ENCODE results near the gene ELMOD3.
"Not testable (repeated sequence)": the region's sequence is repeated elsewhere in the genome, so short reads cannot be mapped to it uniquely, and the experiment has no call there.

ELMOD3 gene

DNA sequence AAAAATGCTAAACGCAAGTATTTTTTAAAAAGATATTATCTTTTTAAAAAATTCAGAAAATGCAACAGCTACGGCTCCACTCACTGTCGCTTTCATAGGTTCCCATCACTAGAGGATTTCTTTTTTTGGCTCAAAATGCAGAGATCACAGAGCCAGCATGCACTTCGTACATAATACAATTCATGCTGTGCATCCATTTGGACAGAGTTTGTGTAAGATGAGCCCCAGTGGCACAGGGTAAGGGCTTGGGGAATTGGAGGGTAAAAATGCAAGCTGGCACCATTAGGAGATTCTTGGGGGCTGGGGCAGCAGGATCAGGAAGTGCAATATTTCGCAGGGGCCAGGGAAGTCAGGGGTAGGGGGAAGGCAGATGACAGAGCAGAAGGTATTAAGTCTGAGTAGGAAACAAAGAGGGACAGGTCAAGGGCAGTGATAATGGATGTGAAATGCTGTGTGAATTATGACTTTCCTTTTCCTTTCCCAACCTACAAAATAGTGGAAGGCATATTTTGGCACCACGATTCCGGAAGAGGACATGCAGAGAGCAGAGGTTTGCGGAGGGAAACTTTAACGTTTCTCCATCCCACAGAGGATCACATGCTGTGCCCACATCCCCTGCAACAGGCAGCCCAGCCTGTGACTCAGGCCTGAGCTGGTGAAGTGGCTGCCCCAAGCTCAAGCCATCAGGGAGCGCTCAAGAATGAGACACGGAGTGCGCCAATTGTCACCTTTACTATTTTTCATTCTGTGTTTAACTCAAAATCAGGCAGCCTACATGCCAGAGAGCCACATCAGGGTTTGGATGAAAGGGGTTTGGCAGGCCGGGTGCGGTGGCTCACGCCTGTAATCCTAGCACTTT, 50.9 kb downstream of the ELMOD3 start:
- no peak for DNase-seq

DNA sequence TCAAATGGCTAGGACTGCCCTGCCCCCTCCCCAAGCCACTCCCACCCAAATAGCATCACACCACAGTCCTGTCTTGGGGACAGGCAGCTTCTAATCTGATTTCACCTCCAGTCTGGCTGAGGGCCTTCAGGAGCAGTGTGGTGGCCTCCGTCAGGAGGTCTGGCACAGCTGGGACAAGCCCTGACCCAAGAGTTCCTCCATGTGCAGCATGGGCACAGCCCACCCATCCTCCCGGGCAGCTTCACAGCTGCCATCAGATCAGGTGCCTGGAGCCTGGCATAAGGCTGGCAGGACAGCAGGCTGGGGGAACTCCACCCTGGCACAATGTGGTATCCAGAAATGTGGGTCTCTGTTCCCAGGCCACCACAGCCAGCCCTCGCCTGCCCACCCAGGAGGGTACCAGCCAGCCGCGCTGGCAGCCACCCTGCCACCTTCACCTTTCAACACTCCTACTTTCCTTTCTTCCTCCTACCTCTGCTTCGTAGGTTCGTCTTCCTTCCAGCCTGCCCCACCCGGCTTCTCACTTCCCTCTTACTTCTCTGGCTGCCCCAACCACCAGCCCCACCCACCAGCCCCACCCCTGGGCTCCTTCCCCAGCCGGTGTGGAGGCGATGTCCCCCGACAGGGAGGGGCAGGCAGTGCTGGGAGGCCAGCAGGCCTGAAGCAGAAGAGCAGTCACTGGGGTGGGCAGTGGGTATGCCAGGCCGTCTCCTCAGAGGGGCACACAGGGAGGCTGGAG, 55.4 kb downstream of the ELMOD3 start, which contains the start of gene CAPG:
Gene CAPG (minus strand): TSS at position 522 of the 739 bp plus-strand sequence. CDS start 8,221 bp downstream, outside the sequence.
- DNase-seq: no peak

- no peak for DNase-seq
Measured at GRCh38 chr2:85410584-85411404, 56.2 kb downstream of the ELMOD3 start.

GRCh38 chr2:85411405-85411748, 56.8 kb downstream of the ELMOD3 start:
- no peak for DNase-seq

DNA sequence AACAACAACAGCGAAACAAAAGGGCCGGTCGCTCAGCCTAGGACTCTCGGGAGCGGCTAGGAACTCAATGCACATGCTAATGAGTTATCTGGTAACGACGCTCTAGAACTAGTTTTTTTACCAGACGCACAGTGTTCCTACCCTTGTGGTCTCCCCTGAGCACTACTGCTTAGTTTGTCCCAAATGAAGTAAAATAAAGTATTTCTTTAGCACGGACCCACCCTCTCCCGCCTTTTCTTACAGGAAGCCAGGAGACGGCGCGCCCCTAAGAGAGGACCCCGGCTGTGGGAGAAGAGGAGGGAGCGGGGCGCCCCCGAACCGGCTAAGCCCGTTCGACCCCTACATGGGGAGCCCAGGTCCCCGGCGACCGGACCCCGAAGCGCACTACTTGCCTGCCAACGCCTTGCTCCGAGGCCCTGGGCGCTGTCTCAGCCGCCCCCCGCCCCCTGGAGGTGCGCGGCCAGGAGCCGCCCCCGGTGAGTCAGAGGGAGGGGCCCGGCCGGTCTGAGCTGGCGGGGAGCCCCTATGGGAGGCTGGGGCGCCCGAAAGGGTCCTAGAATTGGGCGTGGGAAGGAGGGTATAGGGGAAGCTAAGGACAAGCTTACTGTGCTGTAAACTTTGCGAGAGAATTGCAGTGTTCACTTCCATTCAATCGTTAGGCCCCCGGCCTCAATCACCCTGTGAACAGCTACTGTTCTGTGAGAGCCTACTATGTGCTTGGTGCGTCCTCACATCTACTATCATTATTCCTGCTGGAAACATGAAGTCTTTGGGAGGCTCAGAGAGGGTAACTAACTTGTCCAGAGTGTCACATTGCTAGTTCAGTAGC, 59.2 kb downstream of the ELMOD3 start:
- no peak for DNase-seq

DNA sequence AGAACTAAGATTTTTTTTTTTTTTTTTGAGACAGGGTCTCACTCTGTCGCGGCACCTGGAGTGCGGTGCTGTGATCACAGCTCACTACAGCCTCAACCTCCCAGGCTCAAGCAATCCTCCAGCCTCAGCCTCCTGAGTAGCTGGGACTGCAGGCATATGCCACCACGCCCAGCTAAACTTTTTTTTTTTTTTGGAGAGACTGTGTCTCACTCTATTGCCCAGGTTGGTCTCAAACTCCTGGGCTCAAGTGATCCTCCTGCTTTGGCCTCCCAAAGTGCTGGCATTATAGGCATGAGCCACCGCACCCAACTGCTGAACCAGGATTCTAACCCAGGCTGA, 59.8 kb downstream of the ELMOD3 start:
- not testable (repeated sequence) for DNase-seq

GRCh38 chr2:85414761-85415553, 60.4 kb downstream of the ELMOD3 start:
- no peak for DNase-seq

DNA sequence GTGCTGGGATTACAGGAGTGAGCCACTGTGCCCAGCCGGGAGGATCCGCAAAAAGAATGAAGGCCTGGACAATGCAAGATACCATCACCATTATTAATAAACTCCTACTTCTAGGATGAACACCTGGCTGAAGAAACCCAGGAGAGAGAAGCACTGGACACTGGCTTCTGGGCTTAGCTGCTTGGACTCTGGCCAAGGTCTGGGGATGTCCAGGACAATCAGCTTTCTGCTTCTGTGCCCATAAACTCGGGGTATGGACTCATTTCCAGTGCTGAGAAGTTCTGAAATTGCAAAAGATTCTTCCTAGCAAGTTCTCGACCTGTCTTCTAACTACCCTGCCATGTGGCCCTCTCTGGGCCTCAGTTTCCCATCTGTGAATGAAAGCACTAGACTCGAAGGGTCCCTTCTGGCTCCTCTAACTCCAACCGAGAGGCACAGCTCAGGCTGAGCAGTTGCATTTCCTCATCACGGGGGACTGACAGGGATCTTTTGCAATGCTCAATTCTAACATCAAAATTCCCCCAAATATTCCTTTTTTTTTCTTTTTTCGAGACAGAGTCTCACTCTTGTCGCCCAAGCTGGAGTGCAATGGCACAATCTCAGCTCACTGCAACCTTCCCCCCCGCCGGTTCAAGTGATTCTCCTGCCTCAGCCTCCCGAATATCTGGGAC, 61.5 kb downstream of the ELMOD3 start:
- no peak for DNase-seq

- no peak for DNase-seq
Measured at GRCh38 chr2:85418132-85419008, 63.8 kb downstream of the ELMOD3 start, which contains the start of gene SH2D6. TSS of gene SH2D6 (plus strand) at chr2:85418714. CDS start at chr2:85429466, 10,752 bp downstream.

DNA sequence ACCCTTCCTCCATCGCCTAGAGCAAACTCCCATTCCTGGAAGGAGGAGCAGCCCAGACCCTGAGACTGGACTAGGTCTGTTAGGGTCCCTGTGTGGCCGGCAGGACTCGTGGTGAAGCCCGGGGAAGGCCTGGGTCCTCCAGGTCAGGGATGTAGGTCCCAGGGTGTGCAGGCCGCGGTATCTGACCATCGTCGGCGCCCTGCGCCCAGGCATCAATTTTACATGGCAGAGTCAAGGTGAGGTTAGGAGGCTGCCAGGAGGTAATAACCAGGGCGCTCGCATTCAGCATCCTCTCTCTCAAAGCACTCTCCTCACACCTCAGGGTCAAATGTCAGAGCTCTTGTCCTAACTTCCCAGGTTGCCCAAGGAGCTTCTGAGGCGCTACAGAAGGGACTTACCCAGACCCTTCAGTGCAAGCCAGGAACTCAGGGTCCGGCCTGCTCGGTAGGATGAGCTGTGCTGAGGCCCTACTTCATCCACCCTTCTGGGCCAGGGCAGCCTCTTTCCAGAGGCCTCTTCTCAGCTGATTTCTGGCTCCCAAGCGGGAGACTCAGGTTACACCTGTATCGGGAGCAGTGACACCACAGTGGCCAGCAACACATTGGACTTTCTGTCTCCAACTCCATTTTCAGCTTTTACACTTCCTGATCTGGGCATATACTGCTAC, 64.6 kb downstream of the ELMOD3 start:
- DNase-seq: no peak

- DNase-seq: no peak
Measured at GRCh38 chr2:85420536-85421259, 66.1 kb downstream of the ELMOD3 start.

GRCh38 chr2:85421260-85422071, 66.9 kb downstream of the ELMOD3 start:
- no peak for DNase-seq

DNA sequence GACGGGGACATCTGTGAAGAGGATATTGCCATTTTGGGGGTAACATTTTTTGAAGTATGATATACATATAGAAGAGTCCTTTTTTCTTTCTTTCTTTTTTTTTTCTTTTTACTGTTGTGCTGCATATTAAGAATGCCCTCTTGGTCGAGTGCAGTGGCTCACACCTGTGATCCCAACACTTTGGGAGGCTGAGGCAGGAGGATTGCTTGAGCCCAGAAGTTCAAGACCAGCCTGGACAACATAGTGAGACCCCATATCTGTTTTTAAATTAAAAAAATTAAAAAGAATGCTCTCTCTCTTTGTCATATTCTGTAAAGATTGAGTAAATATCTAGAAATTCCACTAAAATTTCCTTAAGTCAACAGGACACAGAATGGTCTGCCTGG, 67.5 kb downstream of the ELMOD3 start:
- no peak for DNase-seq

DNA sequence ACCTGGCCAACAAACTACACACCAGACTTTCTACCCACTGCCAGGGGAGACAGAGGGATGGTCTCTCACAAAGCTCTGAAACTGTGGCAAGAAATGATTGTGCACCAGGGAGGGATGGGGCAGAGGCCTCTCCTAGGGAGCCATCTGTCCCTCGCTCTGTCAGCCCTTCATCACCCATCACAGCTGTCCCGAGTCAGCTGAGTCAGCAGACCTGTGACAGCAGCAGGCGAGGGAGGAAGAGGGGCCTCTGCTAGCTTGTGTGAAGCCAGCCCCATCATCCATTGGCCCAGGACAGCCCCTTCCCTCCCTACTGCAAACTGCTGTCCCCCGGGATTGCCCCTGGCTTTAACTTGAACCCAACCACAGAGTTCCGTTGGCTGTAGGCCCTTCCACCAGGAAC, 69.0 kb downstream of the ELMOD3 start:
- DNase-seq: peak; percentile 58

DNA sequence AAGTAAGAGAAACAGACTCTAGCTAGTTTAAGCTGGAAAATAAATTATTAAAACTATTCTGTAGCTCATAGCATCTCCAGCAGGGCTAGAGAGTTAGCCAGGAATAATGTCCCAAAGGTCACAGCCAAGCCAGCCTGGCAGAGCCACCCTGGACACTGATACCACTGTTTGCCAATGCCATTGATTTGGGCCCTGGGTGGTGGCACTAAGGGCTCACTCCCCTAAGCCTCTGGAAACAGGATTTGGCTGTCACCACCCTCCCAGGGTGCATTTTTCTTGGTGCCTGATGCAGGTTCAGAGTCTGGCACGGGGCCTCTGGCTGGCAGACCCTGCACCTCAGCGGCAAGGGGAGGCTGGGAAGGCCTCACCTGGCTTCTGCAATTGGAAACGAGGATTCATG, 71.0 kb downstream of the ELMOD3 start:
- no peak for DNase-seq

DNA sequence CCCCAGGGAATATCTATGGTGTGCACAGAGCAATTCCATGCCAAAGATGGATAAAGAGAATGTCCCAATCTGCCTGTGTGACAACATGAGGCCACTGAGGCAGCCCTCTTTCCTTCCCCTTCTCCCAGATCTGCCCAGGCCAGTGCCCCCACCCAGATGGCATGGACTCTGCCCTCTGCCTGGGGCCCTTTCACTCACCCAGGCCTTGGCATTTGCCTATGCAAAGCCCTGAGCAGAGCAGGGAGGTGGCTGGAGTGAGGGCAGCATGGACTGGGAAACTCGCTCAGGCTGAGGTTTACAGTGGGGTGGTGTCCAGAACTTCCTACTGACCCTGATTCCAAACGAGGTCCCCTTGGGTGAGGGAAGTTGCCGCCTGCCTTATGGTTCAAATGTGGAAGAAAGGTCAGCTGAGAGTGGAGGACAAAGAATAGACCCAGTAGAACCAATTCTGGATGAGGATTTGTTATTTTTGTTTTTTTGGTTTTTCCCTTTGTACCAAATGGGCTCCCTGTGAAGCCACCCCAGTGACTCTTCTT, 72.8 kb downstream of the ELMOD3 start:
- DNase-seq: no peak

GRCh38 chr2:85428343-85428881, 73.8 kb downstream of the ELMOD3 start:
- no peak for DNase-seq

Measured in NCI-H524 treated with DMSO at 0.1 percent for 48 hours (cell line).